ENCODE data around the gene IPO9. TPM values are rescaled to one million over a fixed set of nuclear protein-coding genes. Genes with fewer than 3 reads are reported as not detected.

IPO9 gene
- total RNA-seq, 1 donor from 2014 or later, result 124 TPM

- no peak for TF ChIP-seq CTCF (conservative IDR thresholded peaks at IDR 0.05)
- no peak for DNase-seq (ENCODE audit: low read depth, low spot score)
- no peaks in the 10 kb centered on the region for H3K36me3 Mint-ChIP-seq (ENCODE audit: low read depth)
- peaks cover 22% of the 10 kb centered on the region for H3K4me1 Mint-ChIP-seq
- peak overlapping the region; percentile 29 for H3K27ac Mint-ChIP-seq (ENCODE audit: unreplicated experiment)
- no peak overlapping the region for H3K4me3 Mint-ChIP-seq
- no peaks in the 10 kb centered on the region for H3K27me3 Mint-ChIP-seq (ENCODE audit: low read depth)
- peaks cover 2% of the 10 kb centered on the region for H3K9me3 Mint-ChIP-seq
These were observed 89.4 kb downstream of the IPO9 start for GRCh38 chr1:201918343-201918742.

- no peak for DNase-seq (ENCODE audit: low read depth, low spot score)
- no peak for TF ChIP-seq CTCF (conservative IDR thresholded peaks at IDR 0.05)
- H3K9me3 Mint-ChIP-seq, result peaks cover 2% of the 10 kb centered on the region
- no peaks in the 10 kb centered on the region for H3K27me3 Mint-ChIP-seq (ENCODE audit: low read depth)
- no peak overlapping the region for H3K4me3 Mint-ChIP-seq
- peaks cover 14% of the 10 kb centered on the region for H3K4me1 Mint-ChIP-seq
- no peaks in the 10 kb centered on the region for H3K36me3 Mint-ChIP-seq (ENCODE audit: low read depth)
- no peak overlapping the region for H3K27ac Mint-ChIP-seq (ENCODE audit: unreplicated experiment)
These were observed 93.1 kb downstream of the IPO9 start for GRCh38 chr1:201921952-201922558.

- Mint-ChIP-seq H3K27ac (ENCODE audit: unreplicated experiment) (no peak overlapping the region), H3K4me3 (no peak overlapping the region), H3K27me3 (ENCODE audit: low read depth) (no peaks in the 10 kb centered on the region), H3K4me1 (peaks cover 4% of the 10 kb centered on the region), H3K36me3 (ENCODE audit: low read depth) (no peaks in the 10 kb centered on the region), H3K9me3 (peaks cover 2% of the 10 kb centered on the region)
- no peak for DNase-seq (ENCODE audit: low read depth, low spot score)
- no peak for TF ChIP-seq CTCF (conservative IDR thresholded peaks at IDR 0.05)
These were observed 96.3 kb downstream of the IPO9 start for GRCh38 chr1:201925301-201925567.

- DNase-seq (ENCODE audit: low read depth, low spot score), result no peak
- H3K36me3 Mint-ChIP-seq (ENCODE audit: low read depth), result no peaks in the 10 kb centered on the region
- no peak for TF ChIP-seq CTCF (conservative IDR thresholded peaks at IDR 0.05)
- H3K27ac Mint-ChIP-seq (ENCODE audit: unreplicated experiment), result peak overlapping the region; percentile 21
- peaks cover 4% of the 10 kb centered on the region for H3K4me1 Mint-ChIP-seq
- no peaks in the 10 kb centered on the region for H3K27me3 Mint-ChIP-seq (ENCODE audit: low read depth)
- H3K9me3 Mint-ChIP-seq, result no peaks in the 10 kb centered on the region
- H3K4me3 Mint-ChIP-seq, result no peak overlapping the region
These were observed 97.2 kb downstream of the IPO9 start for GRCh38 chr1:201925981-201926645.

GRCh38 chr1:201928266-201928665, 99.3 kb downstream of the IPO9 start:
- Mint-ChIP-seq H3K4me3 (no peak overlapping the region), H3K27me3 (ENCODE audit: low read depth) (no peaks in the 10 kb centered on the region), H3K9me3 (no peaks in the 10 kb centered on the region), H3K27ac (ENCODE audit: unreplicated experiment) (no peak overlapping the region), H3K36me3 (ENCODE audit: low read depth) (no peaks in the 10 kb centered on the region), H3K4me1 (peaks cover 4% of the 10 kb centered on the region)
- no peak for TF ChIP-seq CTCF (conservative IDR thresholded peaks at IDR 0.05)
- no peak for DNase-seq (ENCODE audit: low read depth, low spot score)

Measured in neural crest cell (in vitro differentiated cells).